HL-60 (cell line): ENCODE measurements around the gene FAM221B.
A peak's percentile ranks its signal among the peaks of the same experiment; 100 is the strongest.

ENCODE experiments used
- CTCF ChIP-seq: IDR thresholded peaks from one replicate; pipeline ENCODE4 v1.5.1; 2011; ENCODE audit warnings: low read length, control low read depth, inconsistent platforms; ENCODE audit not compliant: insufficient read depth
- POLR2AphosphoS5 ChIP-seq: IDR thresholded peaks from 2 replicates; pipeline ENCODE4 v1.6.1; 2012; ENCODE audit warnings: low read depth

- TF ChIP-seq CTCF (peak; percentile 24), POLR2AphosphoS5 (no peak)
These were observed 14.3 kb downstream of the FAM221B start for GRCh38 chr9:35814106-35814840.
